Fibroblast of mammary gland (primary cell): ENCODE measurements around the gene NDP.

ENCODE experiments used
- DNase-seq: peaks from one replicate; pipeline ENCODE4 v3.0.0-alpha.2; 2010; ENCODE audit warnings: low read depth
- H3K4me3 ChIP-seq: 2 replicates; pipeline ENCODE4 v1.5.1; 2011; ENCODE audit warnings: low read depth, mild to moderate bottlenecking, low read length, moderate library complexity; ENCODE audit not compliant: control insufficient read depth
- TF ChIP-seq, protein P1 (sequence below): conservative IDR thresholded peaks from 2 replicates; pipeline ENCODE4 v1.5.1; 2011; ENCODE audit warnings: low read depth, low read length, inconsistent platforms; ENCODE audit not compliant: control insufficient read depth, insufficient read depth

The NDP gene, protein sequence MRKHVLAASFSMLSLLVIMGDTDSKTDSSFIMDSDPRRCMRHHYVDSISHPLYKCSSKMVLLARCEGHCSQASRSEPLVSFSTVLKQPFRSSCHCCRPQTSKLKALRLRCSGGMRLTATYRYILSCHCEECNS

DNA sequence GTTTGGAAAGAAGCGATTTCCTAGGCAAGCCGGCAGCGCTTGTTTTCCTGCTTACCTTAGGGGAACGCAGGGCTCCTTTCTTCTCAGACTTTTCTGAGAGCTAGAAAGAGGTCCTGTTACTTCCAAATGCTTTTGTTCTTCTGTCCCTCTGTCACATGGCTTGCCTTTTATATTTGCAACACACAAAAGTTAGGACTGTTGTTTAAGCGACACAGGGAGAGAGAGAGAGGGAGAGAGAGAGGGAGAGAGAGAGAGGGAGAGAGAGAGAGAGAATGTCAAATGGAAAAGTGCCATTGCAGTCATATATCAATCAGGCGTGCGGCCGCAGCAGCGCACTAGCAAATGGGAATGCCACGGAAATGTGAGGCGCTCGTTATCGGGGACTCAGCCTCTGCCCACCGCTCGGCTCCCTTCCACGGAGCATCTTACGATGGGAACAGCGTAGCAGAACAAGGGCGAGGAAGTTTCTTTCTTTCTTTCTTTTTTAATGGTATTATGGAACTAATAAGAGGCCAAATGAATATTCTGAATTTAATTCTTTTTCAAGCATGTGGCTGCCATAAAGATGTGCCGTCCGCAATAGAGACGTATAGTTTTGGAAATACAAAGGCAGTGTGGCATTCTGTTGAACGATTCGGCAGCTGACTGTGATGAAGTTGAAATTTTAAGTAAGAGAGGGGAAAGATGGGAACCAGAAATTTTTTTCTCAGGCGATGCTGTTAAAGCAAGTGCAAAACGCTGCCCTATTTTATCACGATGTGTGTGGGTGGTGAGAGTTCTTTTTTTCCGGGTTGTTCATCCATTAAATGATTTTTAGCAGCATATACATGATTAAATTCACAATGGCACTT lies at the start of gene NDP:
Gene NDP (minus strand): TSS at position 142 of the 851 bp plus-strand sequence. CDS start 14,745 bp downstream, outside the sequence.
- peak; percentile 16 for DNase-seq
- peak within 1 kb of the TSS; percentile 36 for H3K4me3 ChIP-seq
- TF ChIP-seq, protein P1, sequence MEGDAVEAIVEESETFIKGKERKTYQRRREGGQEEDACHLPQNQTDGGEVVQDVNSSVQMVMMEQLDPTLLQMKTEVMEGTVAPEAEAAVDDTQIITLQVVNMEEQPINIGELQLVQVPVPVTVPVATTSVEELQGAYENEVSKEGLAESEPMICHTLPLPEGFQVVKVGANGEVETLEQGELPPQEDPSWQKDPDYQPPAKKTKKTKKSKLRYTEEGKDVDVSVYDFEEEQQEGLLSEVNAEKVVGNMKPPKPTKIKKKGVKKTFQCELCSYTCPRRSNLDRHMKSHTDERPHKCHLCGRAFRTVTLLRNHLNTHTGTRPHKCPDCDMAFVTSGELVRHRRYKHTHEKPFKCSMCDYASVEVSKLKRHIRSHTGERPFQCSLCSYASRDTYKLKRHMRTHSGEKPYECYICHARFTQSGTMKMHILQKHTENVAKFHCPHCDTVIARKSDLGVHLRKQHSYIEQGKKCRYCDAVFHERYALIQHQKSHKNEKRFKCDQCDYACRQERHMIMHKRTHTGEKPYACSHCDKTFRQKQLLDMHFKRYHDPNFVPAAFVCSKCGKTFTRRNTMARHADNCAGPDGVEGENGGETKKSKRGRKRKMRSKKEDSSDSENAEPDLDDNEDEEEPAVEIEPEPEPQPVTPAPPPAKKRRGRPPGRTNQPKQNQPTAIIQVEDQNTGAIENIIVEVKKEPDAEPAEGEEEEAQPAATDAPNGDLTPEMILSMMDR, result no peak

DNA sequence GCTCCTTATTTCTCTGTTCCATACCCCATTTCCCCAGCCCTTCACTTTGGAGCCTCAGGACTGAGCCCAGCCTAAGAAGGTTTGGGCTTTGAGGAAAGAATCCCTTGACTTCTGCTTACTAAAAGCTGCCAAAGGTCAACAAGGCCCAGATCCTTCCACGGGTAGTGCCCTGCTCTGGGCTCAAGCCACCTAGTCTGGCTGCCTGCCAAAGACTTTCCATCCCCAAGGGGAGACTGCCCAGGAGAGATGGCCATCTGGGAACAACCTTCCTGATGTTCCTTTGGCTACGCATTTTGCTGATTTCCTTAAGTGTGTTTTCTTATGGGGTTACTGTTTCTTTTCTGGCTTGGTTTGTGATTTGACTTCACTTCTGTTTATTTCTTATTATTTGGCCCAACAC lies 49.8 kb upstream of the NDP start:
- DNase-seq, result no peak
- TF ChIP-seq, protein P1, result no peak
- no peak overlapping the region for H3K4me3 ChIP-seq

DNA sequence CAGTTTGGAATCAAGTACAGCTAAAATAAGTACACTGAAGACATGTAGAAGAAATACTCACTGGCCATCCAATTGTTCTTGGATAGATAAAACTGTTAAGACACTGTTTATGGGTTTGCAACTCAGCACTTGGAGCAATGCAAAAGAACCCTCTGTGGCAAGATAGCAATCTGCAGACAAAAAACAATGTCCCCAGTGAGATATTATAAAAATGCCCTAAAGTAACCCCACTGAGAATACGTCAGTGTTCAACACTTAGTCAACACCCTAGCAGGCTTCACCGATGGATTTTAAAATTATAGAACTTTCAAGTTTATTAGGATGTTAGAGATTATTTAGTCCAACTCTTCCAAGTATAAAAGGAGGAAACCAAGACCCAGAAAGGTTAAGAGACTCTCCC lies 47.5 kb upstream of the NDP start:
- no peak for DNase-seq
- TF ChIP-seq, protein P1, result no peak
- H3K4me3 ChIP-seq, result no peak overlapping the region

DNA sequence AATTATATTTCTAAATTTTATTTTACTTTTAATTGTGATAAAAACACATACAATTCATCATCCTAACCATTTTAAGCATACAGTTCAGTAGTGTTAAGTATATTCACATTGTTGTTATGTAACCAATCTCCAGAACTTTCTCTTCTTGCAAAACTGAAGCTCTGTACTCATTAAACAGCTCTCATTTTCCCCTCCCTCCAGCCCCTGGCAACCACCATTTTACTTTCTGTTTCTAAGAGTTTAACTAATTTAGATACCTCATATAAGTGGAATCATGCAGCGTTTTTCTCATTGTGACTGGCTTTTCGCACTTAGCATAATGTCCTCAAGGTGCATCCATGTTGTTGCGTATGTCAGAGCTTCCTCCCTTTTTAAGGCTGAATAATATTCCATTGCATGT lies 46.7 kb upstream of the NDP start:
- no peak for DNase-seq
- no peak overlapping the region for H3K4me3 ChIP-seq
- TF ChIP-seq, protein P1, result no peak

DNA sequence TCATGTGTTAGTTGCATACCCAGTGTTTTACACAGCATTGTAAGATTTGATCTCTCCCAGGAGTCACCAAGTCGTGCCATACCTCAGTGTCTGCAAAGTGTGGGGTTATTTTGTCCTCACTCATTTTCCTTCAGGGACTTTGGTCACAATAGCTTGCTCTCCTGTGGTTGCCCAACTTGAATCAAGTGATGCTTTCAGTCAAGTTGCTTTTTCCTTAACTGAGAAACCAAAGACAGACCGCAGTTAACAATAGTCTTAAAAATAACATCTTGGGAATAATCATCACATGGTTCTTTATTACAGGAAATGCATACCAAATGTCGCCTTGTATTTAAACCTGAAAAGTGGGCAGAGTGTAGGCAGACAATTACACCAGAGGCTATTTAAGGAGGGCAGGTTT lies 44.5 kb upstream of the NDP start:
- TF ChIP-seq, protein P1, result no peak
- no peak overlapping the region for H3K4me3 ChIP-seq
- no peak for DNase-seq

DNA sequence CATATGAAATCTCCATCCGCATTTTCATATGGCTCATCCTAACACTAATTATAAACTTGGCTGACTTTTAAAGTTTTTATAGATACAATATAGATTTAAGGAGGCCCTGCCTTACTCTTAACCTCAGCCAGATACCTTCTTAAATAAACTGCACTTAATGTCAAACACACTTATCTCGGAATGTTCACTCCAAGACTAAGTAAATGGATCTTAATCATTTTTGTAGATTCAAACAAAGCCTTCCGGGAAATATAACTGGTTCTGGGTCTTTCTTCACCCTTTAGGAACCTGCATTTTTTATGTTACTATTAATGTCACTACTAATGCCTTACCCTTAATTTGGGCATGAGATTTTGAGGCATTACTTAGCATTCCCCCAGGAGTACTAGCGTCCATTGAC lies 43.7 kb upstream of the NDP start:
- TF ChIP-seq, protein P1, result no peak
- DNase-seq, result no peak
- H3K4me3 ChIP-seq, result no peak overlapping the region
